HEK293 (cell line): ENCODE results near the gene UBL7.

Source experiments
- CTCF ChIA-PET: fragments of 350-600 bp; formaldehyde crosslinking; extraction: SDS; loops from one replicate; lab custom pipeline; 2021; ENCODE audit warnings: antibody characterized with exemption; lab: Yijun Ruan, JAX
- POLR2A ChIA-PET: fragments of 300-600 bp; formaldehyde crosslinking; extraction: SDS; loops from one replicate; lab custom pipeline; 2020; ENCODE audit warnings: antibody characterized with exemption, inconsistent platforms; lab: Yijun Ruan, JAX
- H3K27ac ChIP-seq: fragments of 200-500 bp; sonication (Bioruptor generic); 2 replicates; pipeline ENCODE4 v1.5.1; 2014; ENCODE audit warnings: low read depth, low read length, control low read depth, inconsistent platforms; ENCODE audit errors: extremely low read depth
- H3K36me3 ChIP-seq, 2 experiments: fragments of 200-500 bp in 1 of 2; sonication (Bioruptor generic) in 1 of 2; 1 replicate in 1 of 2; 2 replicates in 1 of 2; pipeline ENCODE4 v1.5.1; 2014 to 2017; ENCODE audit warnings: inconsistent platforms in 2 of 2, low read length in 2 of 2; ENCODE audit not compliant: control insufficient read depth in 2 of 2, insufficient read depth in 1 of 2
- H3K4me1 ChIP-seq: fragments of 200-500 bp; sonication (Bioruptor generic); 2 replicates; pipeline ENCODE4 v1.5.1; 2014; ENCODE audit warnings: mild to moderate bottlenecking, low read length, inconsistent platforms; ENCODE audit not compliant: control insufficient read depth, insufficient read depth
- H3K4me3 ChIP-seq: 2 replicates; pipeline ENCODE4 v1.5.1; 2011; ENCODE audit warnings: low read depth, mild to moderate bottlenecking, control low read depth, low read length, moderate library complexity
- H3K9me3 ChIP-seq: fragments of 200-500 bp; sonication (Bioruptor generic); 2 replicates; pipeline ENCODE4 v1.5.1; 2014; ENCODE audit warnings: low read depth, low read length, inconsistent platforms; ENCODE audit not compliant: control insufficient read depth, insufficient read depth
- GLIS2 ChIP-seq: fragments of 450-650 bp; formaldehyde crosslinking; IDR thresholded peaks from 2 replicates; pipeline ENCODE4 v1.5.1; 2016; ENCODE audit warnings: missing biosample characterization, missing genetic modification characterization
- HIC1 ChIP-seq: fragments of 450-650 bp; formaldehyde crosslinking; IDR thresholded peaks from 2 replicates; pipeline ENCODE4 v1.5.1; 2016; ENCODE audit warnings: missing biosample characterization, missing genetic modification characterization
- HOXD13 ChIP-seq: sonication (generic); formaldehyde crosslinking; IDR thresholded peaks from 2 replicates; pipeline ENCODE4 v1.8.0; 2022; ENCODE audit warnings: missing genetic modification reagents, borderline replicate concordance
- IKZF3 ChIP-seq: fragments of 450-650 bp; IDR thresholded peaks from 2 replicates; pipeline ENCODE4 v1.5.0; 2018; ENCODE audit warnings: missing biosample characterization, mild to moderate bottlenecking, missing genetic modification characterization, moderate library complexity
- KLF17 ChIP-seq: fragments of 450-650 bp; formaldehyde crosslinking; IDR thresholded peaks from 2 replicates; pipeline ENCODE4 v1.5.1; 2016; ENCODE audit warnings: missing biosample characterization, missing genetic modification characterization
- SP7 ChIP-seq: fragments of 450-650 bp; formaldehyde crosslinking; IDR thresholded peaks from 2 replicates; pipeline ENCODE4 v1.5.1; 2016; ENCODE audit warnings: missing biosample characterization, missing genetic modification characterization
- TCF7L2 ChIP-seq: IDR thresholded peaks from 2 replicates; pipeline ENCODE4 v1.6.1; 2011; ENCODE audit warnings: low read depth, mild to moderate bottlenecking, inconsistent platforms, low read length, moderate library complexity, borderline replicate concordance
- ZBTB21 ChIP-seq: fragments of 450-650 bp; formaldehyde crosslinking; IDR thresholded peaks from 2 replicates; pipeline ENCODE4 v1.5.1; 2017; ENCODE audit warnings: missing biosample characterization, missing genetic modification characterization
- ZFP41 ChIP-seq: fragments of 450-650 bp; formaldehyde crosslinking; IDR thresholded peaks from 2 replicates; pipeline ENCODE4 v1.5.1; 2016; ENCODE audit warnings: missing biosample characterization, missing genetic modification characterization, borderline replicate concordance
- ZNF19 ChIP-seq: fragments of 450-650 bp; formaldehyde crosslinking; IDR thresholded peaks from 2 replicates; pipeline ENCODE4; 2016; ENCODE audit warnings: missing biosample characterization, missing genetic modification characterization, low read depth
- ZNF214 ChIP-seq: fragments of 450-650 bp; formaldehyde crosslinking; IDR thresholded peaks from 2 replicates; pipeline ENCODE4 v1.5.1; 2017; ENCODE audit warnings: missing biosample characterization, mild to moderate bottlenecking, missing genetic modification characterization, borderline replicate concordance
- ZNF280C ChIP-seq: fragments of 450-650 bp; formaldehyde crosslinking; IDR thresholded peaks from 2 replicates; pipeline ENCODE4 v1.5.1; 2016; ENCODE audit warnings: missing biosample characterization, missing genetic modification characterization
- ZNF354C ChIP-seq: fragments of 450-650 bp; formaldehyde crosslinking; IDR thresholded peaks from 2 replicates; pipeline ENCODE4 v1.5.1; 2016; ENCODE audit warnings: missing biosample characterization, missing genetic modification characterization, low read depth, borderline replicate concordance
- ZNF362 ChIP-seq: fragments of 450-650 bp; formaldehyde crosslinking; IDR thresholded peaks from 2 replicates; pipeline ENCODE4 v1.5.1; 2016; ENCODE audit warnings: missing biosample characterization, missing genetic modification characterization
- ZNF394 ChIP-seq: fragments of 450-650 bp; formaldehyde crosslinking; IDR thresholded peaks from 2 replicates; pipeline ENCODE4 v1.5.1; 2016; ENCODE audit warnings: missing biosample characterization, missing genetic modification characterization, mild to moderate bottlenecking, moderate library complexity, borderline replicate concordance
- ZNF449 ChIP-seq: fragments of 450-650 bp; formaldehyde crosslinking; IDR thresholded peaks from 2 replicates; pipeline ENCODE4 v1.5.1; 2017; ENCODE audit warnings: missing biosample characterization, mild to moderate bottlenecking, missing genetic modification characterization, moderate library complexity
- ZNF488 ChIP-seq: fragments of 450-650 bp; formaldehyde crosslinking; IDR thresholded peaks from 2 replicates; pipeline ENCODE4 v1.5.1; 2016; ENCODE audit warnings: missing biosample characterization, missing genetic modification characterization
- ZNF521 ChIP-seq: fragments of 450-650 bp; formaldehyde crosslinking; IDR thresholded peaks from 2 replicates; pipeline ENCODE4 v1.5.1; 2017; ENCODE audit warnings: missing biosample characterization, mild to moderate bottlenecking, missing genetic modification characterization
- ZNF544 ChIP-seq: fragments of 450-650 bp; formaldehyde crosslinking; IDR thresholded peaks from 2 replicates; pipeline ENCODE4 v1.5.0; 2017; ENCODE audit warnings: missing biosample characterization, missing genetic modification characterization
- ZNF629 ChIP-seq: fragments of 450-650 bp; formaldehyde crosslinking; IDR thresholded peaks from 2 replicates; pipeline ENCODE4 v1.5.1; 2017; ENCODE audit warnings: missing biosample characterization, missing genetic modification characterization
- ZNF707 ChIP-seq: fragments of 450-650 bp; formaldehyde crosslinking; IDR thresholded peaks from 2 replicates; pipeline ENCODE4 v1.5.1; 2016; ENCODE audit warnings: missing biosample characterization, missing genetic modification characterization
- ZNF776 ChIP-seq: fragments of 450-650 bp; formaldehyde crosslinking; IDR thresholded peaks from 2 replicates; pipeline ENCODE4 v1.5.0; 2017; ENCODE audit warnings: missing biosample characterization, missing genetic modification characterization, borderline replicate concordance
- ZNF837 ChIP-seq: fragments of 450-650 bp; formaldehyde crosslinking; IDR thresholded peaks from 2 replicates; pipeline ENCODE4 v1.5.1; 2016; ENCODE audit warnings: missing biosample characterization, missing genetic modification characterization

Gene UBL7

GRCh38 chr15:74442063-74442462, 18.9 kb downstream of the UBL7 start:
- Histone ChIP-seq H3K4me1 (no peaks in the 10 kb centered on the region), H3K4me3 (no peak overlapping the region), H3K36me3 (peaks cover 0 to 26% of the 10 kb centered on the region in 2 experiments; a peak in 2 of 3 replicates), H3K27ac (no peak overlapping the region), H3K9me3 (no peaks in the 10 kb centered on the region)
- POLR2A ChIA-PET, result interaction anchor here (0.8 kb wide), 1 partner anchor 57 kb away, joined by 3 read pairs; no protein-coding TSS in a partner anchor
- CTCF ChIA-PET, result interaction anchor here (0.7 to 26.4 kb wide), 6 partner anchors 12 to 114 kb away, joined by 3 to 768 read pairs (median 4); partner anchors contain the start of gene CYP11A1
- TF ChIP-seq GLIS2 (tag by site-specific recombination) (no peak), ZNF707 (no peak), SP7 (tag by site-specific recombination) (no peak), KLF17 (no peak), IKZF3 (tag by site-specific recombination) (no peak), ZBTB21 (tag by site-specific recombination) (no peak), ZNF837 (no peak), ZNF280C (tag by site-specific recombination) (no peak), ZNF19 (tag by site-specific recombination) (no peak), ZNF394 (no peak), HOXD13 (no peak), ZNF521 (tag by site-specific recombination) (no peak), ZNF629 (tag by site-specific recombination) (no peak)

- CTCF ChIA-PET, result interaction anchor here (0.5 to 26.4 kb wide), 6 partner anchors 13 to 121 kb away, joined by 3 to 768 read pairs (median 4); partner anchors contain the start of gene CYP11A1
- Histone ChIP-seq H3K4me3 (no peak overlapping the region), H3K4me1 (no peaks in the 10 kb centered on the region), H3K27ac (no peak overlapping the region), H3K9me3 (no peaks in the 10 kb centered on the region), H3K36me3 (peaks cover 0 to 21% of the 10 kb centered on the region in 2 experiments; a peak in 2 of 3 replicates)
- POLR2A ChIA-PET, result interaction anchor here (0.6 to 0.8 kb wide), 2 partner anchors 56 to 406 kb away, joined by 3 read pairs; no protein-coding TSS in a partner anchor
- TF ChIP-seq ZNF776 (no peak), HIC1 (tag by site-specific recombination) (no peak), ZNF214 (tag by site-specific recombination) (no peak), ZNF449 (tag by site-specific recombination) (no peak), ZFP41 (tag by site-specific recombination) (no peak), ZNF544 (no peak), TCF7L2 (no peak), ZNF362 (no peak), ZNF488 (no peak), ZNF629 (tag by site-specific recombination) (no peak), ZNF394 (no peak), ZNF354C (no peak)
- TF ChIP-seq, all 188 proteins: peak for 0
Observed at GRCh38 chr15:74441248-74441941, 19.6 kb downstream of the UBL7 start.
